Skeletal muscle cell (primary cell): Measurements from ENCODE around the gene RCAN2.
"Not testable (repeated sequence)": the region's sequence is repeated elsewhere in the genome, so short reads cannot be mapped to it uniquely, and the experiment has no call there.

Experiments
- DNase-seq: peaks from one replicate; pipeline ENCODE4 v3.0.0-alpha.2; 2010; ENCODE audit warnings: low read depth
- H3K4me3 ChIP-seq: 2 replicates; pipeline ENCODE4 v1.5.1; 2011; ENCODE audit warnings: low read depth, mild to moderate bottlenecking, control low read depth, low read length, moderate library complexity

Gene RCAN2

GRCh38 chr6:46405620-46406180, 85.5 kb downstream of the RCAN2 start:
- not testable (repeated sequence) for DNase-seq, H3K4me3 ChIP-seq

- no peak overlapping the region for H3K4me3 ChIP-seq
- no peak for DNase-seq
Measured at GRCh38 chr6:46400898-46401297, 90.4 kb downstream of the RCAN2 start.

- no peak overlapping the region for H3K4me3 ChIP-seq
- DNase-seq: no peak
Measured at GRCh38 chr6:46395530-46395929, 95.7 kb downstream of the RCAN2 start.

- DNase-seq: no peak
- H3K4me3 ChIP-seq: no peak overlapping the region
Measured at GRCh38 chr6:46393940-46394337, 97.3 kb downstream of the RCAN2 start.

GRCh38 chr6:46393161-46393939, 97.9 kb downstream of the RCAN2 start:
- DNase-seq: no peak
- H3K4me3 ChIP-seq: no peak overlapping the region

GRCh38 chr6:46392294-46392693, 99.0 kb downstream of the RCAN2 start:
- no peak overlapping the region for H3K4me3 ChIP-seq
- no peak for DNase-seq

- DNase-seq: no peak
- H3K4me3 ChIP-seq: no peak overlapping the region
Measured at GRCh38 chr6:46390153-46390876, 100.9 kb downstream of the RCAN2 start.

- DNase-seq, H3K4me3 ChIP-seq: not testable (repeated sequence)
Measured at GRCh38 chr6:46387728-46388127, 103.5 kb downstream of the RCAN2 start.

GRCh38 chr6:46381579-46381978, 109.7 kb downstream of the RCAN2 start:
- DNase-seq: no peak
- H3K4me3 ChIP-seq: no peak overlapping the region

GRCh38 chr6:46381057-46381456, 110.2 kb downstream of the RCAN2 start:
- no peak overlapping the region for H3K4me3 ChIP-seq
- DNase-seq: no peak

- H3K4me3 ChIP-seq: no peak overlapping the region
- DNase-seq: no peak
Measured at GRCh38 chr6:46380152-46380807, 111.0 kb downstream of the RCAN2 start.

GRCh38 chr6:46378882-46379416, 112.3 kb downstream of the RCAN2 start:
- no peak for DNase-seq
- no peak overlapping the region for H3K4me3 ChIP-seq

GRCh38 chr6:46378161-46378881, 112.9 kb downstream of the RCAN2 start:
- H3K4me3 ChIP-seq: no peak overlapping the region
- DNase-seq: no peak

GRCh38 chr6:46377209-46377608, 114.0 kb downstream of the RCAN2 start:
- no peak for DNase-seq
- H3K4me3 ChIP-seq: no peak overlapping the region

- H3K4me3 ChIP-seq: no peak overlapping the region
- DNase-seq: no peak
Measured at GRCh38 chr6:46376562-46377061, 114.6 kb downstream of the RCAN2 start.

- no peak overlapping the region for H3K4me3 ChIP-seq
- DNase-seq: no peak
Measured at GRCh38 chr6:46370622-46371021, 120.6 kb downstream of the RCAN2 start.

GRCh38 chr6:46368169-46368536, 123.1 kb downstream of the RCAN2 start:
- no peak overlapping the region for H3K4me3 ChIP-seq
- DNase-seq: no peak

- DNase-seq: no peak
- no peak overlapping the region for H3K4me3 ChIP-seq
Measured at GRCh38 chr6:46367354-46368168, 123.7 kb downstream of the RCAN2 start.
